IPS DF 4.7 (cell line): Measurements from ENCODE around the gene SMPDL3A.
"Not testable (repeated sequence)": the region's sequence is repeated elsewhere in the genome, so short reads cannot be mapped to it uniquely, and the experiment has no call there.

ENCODE experiments used
- DNase-seq: peaks from one replicate; pipeline ENCODE4 v3.0.0-alpha.2; 2013; ENCODE audit warnings: low spot score; ENCODE audit errors: extremely low read depth

The SMPDL3A gene, protein sequence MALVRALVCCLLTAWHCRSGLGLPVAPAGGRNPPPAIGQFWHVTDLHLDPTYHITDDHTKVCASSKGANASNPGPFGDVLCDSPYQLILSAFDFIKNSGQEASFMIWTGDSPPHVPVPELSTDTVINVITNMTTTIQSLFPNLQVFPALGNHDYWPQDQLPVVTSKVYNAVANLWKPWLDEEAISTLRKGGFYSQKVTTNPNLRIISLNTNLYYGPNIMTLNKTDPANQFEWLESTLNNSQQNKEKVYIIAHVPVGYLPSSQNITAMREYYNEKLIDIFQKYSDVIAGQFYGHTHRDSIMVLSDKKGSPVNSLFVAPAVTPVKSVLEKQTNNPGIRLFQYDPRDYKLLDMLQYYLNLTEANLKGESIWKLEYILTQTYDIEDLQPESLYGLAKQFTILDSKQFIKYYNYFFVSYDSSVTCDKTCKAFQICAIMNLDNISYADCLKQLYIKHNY

DNA sequence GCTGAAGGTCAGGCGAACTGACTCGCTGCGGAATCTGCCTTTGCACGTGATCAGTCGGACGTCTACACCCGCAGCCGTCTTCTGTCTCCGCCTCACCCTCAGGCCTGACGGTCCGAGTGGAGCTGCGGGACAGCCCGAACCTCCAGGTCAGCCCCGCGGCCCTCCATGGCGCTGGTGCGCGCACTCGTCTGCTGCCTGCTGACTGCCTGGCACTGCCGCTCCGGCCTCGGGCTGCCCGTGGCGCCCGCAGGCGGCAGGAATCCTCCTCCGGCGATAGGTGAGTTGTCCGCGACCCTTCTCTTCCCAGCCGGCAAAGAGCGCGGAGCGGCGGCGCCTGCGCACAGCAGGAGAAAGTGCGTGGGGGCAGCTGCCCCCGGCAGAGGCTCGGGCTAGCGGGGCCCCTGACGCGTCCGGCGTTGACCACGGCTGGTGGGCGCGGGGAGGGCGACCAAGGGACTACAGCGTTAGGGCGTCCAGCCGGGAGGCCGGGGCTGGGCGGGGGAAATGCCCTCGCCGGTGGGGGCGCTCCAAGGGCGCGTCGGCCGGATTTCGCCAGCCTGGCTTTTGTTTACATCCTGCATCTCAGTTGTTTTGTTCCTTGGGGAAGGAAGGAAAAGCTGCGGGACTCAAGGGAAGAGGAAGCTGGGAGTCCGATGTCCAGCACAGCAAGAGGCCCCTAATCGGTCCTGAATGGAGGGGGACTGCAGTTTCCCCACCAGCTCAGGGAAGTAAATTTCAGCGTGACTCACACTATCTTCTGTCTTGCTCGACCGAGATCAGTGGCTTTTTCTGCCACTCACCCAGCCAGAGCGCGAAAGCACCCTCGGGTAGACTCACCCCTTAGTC lies at the start of gene SMPDL3A:
TSS of gene SMPDL3A (plus strand) at position 77 of the 846 bp plus-strand sequence. CDS start at position 166, 89 bp downstream.
- no peak for DNase-seq

DNA sequence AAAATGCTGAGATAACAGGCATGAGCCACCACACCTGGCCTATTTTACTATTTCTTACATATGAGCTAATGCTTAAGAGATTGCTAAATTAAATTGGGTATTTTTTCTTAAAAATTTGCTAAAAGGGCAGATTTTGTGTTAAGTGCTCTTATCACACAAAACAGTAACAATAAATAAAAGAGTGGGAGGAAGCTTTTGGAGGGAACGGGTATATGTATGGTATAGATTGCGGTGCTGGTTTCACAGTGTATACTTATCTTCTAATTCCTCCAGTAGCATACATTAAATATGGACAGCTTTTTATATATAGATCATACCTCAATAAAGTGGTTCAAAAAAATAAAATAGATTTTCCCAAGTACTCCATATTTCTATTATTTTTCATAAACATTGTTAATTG lies 49.0 kb upstream of the SMPDL3A start:
- no peak for DNase-seq

DNA sequence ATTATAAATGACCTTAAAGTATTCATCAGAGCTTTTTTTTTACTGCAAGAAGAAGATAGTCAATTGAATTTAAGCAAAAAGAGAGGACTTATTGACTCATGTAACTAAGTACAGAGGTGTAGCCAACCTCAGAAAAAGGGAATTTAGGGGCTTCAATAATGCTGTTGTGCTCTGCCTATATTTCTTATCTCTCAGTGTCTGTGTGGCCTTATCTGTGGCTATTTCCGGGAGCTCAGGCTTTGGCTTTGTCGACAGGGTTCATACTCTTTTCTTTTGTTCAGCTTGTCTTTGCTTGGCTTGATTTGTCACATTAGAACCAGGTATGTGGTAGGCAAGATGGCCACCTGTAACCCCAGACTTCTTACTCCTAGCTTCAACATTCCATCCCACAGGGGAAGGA lies 48.1 kb upstream of the SMPDL3A start:
- DNase-seq = no peak

DNA sequence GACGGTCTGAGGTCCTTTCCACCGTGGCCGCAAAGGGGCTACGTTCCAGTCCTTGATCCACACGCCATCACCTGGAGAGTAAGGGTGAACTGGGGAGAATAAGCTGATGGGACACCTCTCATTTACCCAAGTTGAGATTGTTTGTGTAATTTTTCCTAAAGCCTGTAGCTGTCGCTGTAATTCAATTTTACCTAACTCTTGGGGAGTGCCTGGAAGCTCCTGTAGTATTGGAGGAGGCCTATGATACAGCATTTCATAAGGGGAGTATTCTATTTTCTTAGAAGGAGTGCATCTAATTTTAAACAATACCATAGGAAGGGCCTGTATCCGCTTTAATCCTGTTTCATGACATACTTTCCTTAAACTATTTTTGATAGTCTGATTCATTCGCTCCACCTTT lies 44.8 kb upstream of the SMPDL3A start:
- not testable (repeated sequence) for DNase-seq

DNA sequence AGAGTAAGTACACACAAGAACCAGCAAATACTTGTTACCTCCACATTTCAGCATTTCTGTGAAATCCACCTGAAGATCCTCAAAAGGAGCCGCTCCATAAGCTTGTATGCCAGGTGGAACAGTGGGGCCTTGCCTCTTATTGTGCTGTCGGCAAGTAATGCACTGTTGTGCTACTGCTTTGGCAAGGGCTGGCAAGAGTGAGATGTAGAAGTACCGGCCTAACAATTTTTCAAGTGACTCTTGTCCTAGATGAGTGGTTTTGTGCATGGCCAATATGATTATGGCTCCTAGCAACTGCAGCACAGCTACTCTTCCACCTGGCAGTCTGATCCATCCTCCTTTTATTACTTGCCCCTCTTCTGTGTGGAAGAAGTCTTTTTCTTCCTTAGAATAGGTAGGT lies 44.2 kb upstream of the SMPDL3A start:
- DNase-seq = not testable (repeated sequence)

DNA sequence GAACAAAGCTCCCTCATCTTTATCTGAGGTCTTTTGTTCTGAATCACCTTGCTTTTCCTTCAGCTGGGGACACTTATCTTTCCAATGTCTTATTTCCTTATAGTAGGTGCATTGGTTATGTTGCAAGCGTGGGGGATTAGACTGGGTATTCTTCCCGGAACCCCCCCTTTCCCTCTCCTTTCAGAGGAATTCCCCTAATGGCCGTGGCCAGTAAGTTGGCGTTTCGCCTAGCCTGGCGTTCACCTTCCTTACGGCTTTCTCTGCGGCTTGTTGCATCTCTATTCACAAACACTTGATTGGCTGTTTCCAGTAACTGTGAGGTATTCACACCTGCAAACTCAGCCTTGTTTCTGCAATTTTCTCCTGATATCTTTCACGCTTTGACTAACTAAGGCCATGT lies 42.4 kb upstream of the SMPDL3A start:
- DNase-seq = no peak

DNA sequence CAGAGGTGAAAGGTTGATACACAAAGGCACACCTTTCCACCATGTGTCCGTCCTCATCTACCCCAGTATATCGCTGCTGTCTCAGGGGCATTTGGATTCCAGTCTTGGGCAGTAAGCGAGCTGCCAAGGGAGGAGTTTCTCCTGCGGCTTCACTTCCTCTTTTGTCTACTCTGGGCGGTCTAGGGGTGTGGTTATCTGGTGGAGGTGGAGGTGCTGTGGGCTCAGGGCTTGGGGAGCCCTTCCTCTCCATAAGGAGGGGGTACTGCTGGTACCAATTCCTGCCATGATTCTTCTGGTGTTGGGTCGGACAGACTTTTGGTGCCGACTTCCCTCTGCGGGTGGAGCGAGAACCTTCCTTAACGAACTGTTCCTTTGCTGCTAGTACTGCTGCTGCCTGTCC lies 41.5 kb upstream of the SMPDL3A start:
- no peak for DNase-seq

DNA sequence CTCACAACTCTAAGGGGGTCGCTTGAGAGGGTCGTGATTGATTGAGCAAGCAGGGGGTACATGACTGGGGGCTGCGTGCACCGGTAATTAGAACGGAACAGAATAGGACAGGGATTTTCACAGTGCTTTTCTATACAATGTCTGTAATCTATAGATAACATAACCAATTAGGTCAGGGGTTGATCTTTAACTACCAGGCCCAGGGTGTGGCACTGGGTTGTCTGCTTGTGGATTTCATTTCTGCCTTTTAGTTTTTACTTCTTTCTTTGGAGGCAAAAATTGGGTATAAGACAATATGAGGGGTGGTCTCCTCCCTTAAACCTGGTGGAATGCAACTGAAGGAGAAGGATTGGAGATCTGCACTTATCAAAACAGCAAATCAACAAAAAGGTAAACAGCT lies 40.1 kb upstream of the SMPDL3A start:
- not testable (repeated sequence) for DNase-seq

DNA sequence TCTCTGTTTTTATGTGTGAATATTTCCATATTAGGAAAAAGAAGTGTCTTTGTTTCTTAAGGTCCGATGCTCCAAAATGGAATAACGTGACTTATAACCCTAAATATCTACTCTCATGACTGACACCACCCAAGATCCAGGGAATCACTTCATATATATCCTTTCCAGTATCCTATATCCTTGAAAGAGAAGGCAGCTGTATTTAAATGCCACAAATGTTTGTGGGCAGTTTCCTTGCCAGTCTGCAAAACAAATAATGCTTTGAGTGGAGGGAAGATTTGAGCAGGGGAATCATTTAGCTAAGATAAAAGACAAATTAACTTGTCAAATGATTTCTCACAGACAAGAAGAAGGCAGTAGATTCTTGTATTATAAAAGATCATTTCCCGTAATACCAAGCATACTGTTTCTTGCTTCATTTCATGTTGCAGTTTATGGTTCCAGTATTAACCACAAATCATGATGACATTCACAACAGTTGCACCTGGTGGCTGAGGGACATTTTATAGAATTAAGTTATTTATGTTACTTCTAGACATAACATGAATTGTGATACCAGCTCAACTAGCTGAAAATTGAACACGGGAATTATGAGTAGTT lies 39.5 kb upstream of the SMPDL3A start:
- no peak for DNase-seq

DNA sequence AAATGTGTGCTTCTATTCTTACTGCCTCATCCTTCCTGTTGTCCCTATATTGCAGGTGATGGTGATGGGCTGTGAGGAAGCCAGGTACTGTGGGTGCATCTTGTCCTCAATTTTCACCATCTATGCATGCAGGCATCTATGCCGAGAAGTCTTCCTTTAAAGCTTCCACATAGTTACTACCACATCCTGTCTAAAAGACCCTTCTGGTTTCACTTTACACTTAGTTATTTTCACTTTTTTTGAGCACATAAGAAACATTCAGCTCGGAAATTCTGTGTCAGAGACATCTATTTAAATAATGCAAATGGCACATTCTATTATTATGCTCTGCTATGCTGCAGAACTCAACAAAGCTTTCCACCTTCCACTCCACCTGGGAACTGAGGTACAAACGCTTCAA lies 37.7 kb upstream of the SMPDL3A start:
- DNase-seq = no peak

DNA sequence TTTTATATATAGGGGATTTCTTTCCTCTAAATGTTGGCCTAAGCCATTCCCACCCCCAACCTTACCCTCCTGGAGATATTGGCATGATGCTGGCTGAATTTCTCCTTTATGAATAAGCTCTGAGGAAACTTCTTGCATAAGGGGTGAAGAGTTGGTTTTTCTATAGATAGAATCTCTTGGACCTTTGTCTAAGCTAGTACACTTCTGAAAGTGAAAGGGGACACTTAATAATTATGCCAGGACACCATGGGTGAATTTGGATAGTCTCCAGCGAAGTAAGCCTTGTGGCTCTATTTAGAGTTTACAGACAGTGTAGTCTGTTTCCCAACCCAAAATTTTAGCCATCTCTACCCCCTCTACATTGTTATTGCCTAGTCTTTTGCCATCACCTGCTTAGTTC lies 36.6 kb upstream of the SMPDL3A start:
- no peak for DNase-seq

DNA sequence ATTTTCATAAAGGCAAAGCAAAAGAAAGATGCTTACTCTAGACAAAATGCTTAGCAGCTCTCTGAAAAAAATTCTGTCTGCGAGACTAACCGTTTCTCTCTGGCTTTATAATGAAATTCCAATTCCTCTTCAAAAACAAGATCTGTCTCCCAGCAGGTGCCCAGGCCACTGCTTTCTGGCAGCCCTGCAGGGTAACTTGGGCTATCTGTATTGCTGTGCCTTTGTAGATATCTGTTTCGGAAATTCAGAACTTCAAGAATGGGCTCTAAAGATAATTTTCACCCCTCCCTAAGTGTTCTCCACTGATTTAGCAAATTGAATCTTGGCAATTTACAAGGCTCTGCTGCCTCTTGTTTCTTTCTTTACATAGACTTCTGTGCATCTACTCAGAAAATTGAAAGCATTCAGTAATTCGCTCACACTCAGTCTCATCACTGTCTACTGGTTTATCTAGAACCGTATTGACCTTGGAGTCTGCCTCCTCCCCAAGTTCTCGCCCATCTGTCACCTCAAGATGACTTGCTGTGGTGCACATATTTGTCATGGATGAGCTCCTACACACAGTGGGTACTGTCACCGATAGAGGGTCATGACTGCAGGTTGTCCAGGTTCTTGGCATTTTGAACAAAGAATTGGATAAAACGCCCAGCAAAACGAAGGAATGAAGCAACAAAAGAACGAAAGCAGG lies 35.9 kb upstream of the SMPDL3A start:
- no peak for DNase-seq

DNA sequence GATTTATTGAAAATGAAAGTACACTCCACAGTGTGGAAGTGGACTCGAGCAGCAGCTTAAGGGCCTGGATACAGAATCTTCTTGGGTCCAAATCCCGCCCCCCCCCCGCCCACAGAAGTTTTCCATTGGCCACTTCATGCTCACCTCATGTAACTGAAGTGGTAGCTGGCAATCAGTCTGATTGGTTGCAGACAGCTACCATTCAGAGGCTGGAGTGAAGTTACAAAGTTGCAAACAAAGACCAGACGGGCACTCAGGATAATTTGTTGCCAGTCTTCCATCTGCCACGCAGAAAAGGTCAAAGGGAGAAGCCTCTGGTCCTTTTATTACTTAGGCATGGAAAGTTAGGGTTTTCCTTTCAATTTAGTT lies 35.4 kb upstream of the SMPDL3A start:
- DNase-seq = no peak

DNA sequence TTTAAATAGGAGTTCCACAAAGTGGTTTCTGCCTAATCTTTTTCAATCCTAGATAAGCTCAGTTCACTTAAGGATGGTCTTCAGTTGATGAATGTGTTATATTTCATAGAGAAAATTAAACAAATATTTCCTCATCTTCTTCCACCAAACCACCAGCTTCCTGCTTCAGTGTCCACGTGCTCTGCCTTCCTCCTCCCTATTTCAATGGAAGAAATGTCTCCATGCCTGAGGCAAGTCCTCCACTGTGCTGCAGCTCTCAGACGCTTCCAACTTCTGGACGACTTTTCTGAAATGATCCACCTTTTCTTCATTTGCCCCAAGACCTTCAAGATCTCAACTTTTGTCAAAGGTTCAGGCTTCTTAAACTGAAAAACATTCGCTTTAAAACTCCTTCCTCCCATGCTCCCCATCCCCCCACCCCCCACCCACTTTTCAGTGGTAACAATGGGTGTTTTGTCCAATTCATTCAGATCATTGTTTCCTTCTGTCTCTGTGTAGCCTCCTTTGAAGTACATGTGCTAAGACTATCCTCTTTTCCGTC lies 34.8 kb upstream of the SMPDL3A start:
- DNase-seq = no peak

DNA sequence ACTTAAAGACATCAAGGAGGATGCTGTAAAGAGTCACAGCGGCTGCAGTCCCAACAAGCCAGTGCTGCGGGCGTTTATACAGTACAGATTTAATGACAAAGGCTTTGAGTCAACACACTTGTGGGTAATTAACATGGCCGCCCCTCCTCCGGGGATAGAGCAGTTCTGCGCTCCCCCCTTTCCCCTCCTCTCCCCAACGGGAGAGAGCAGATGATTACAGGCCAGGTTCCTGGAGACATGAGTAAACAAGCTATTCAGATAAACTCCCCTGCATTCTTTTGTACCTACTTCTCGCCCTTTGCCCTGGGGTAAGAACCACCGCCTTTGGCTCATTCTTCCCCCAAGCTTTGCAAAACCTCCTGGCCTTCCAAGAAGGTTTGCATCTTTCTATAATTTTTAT lies 33.2 kb upstream of the SMPDL3A start:
- no peak for DNase-seq

DNA sequence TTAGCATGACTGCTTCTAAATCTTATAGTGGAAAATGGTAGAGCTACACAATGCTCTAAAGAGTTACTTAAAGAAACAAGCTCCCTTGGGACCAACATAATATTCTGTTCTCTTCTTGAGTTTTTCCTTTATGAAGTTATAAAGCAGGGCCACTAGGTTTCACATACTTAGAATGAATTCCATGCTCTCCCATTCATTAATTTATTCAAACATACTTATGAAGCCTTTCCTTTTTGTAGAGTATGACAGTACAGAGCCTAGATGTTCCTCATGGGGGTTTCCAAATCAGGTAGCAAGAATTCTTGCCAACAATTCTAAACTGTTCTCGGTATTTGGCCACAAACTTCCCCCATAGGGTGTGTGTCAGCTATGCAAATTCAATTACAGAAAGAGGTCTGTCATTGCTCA lies 30.1 kb upstream of the SMPDL3A start:
- no peak for DNase-seq

DNA sequence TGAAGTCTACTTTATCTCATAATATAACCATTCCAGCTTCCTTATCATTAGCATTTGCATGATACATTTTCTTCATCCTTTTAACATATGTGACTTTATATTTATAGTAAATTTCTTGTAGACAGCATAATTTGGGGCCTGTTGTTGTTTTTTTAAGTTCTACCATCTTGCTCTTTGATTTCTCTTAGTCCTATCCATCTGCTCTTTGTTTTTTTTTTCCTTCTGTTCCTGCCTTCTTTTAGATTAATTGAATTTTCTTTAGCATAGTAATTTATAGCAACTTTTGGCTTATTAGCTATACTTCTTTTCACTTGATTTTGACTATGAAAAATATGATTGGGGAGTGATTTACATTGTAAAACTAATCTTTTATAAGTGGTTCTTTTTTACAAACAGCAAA lies 28.7 kb upstream of the SMPDL3A start:
- no peak for DNase-seq

DNA sequence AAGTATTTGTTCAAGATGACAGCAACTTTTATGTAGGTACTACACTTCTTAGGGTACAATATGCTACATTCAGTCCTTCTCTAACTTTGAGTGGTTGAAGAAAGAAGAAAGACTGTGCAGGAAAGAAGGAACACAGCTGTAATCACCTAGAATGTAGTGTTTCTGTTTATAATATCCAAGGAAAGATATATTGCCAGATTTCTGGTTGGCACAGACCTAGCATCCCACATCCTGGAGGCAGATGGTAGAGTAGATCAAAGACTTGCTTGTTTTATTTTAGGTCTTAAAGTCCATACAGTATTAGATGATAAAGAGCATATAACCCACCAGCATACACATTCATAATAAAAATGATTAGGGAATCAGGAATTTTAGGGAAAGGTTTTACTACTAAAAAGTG lies 22.8 kb upstream of the SMPDL3A start:
- DNase-seq = no peak

DNA sequence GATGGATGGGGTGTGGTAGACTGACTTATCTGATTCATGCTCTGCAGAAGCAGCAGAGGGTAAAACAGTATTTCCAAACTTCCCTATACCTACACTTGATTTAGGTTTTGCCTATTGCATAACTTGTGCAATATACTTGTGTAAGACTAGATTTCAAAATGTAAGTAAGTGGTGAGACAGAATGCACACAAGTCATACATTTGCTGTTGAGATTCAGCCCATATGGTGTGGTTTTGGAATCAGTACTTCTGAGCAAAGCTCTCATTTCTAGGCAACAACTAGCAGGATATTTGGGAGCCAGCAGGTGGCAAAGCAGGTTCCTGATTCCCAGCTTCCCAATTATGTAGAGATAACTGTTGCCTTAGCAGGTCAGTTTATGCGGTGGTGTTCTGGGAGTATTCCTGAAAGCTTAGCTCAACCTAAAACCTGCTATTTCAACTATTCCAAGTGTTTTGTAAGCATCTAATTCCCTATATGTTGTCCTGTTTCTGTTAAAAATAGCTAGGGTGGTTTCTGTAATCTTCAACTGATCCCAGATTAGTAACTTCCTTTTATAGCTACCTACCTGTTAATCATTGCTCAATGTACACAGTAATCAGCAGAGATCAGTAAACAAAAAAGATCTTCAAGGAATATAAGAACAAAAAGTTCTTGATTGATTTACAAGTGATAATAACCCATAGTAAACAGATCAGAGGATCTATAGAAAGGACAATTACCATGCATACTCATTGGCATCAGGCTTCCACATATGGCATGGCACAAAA lies 18.0 kb upstream of the SMPDL3A start:
- DNase-seq = no peak

DNA sequence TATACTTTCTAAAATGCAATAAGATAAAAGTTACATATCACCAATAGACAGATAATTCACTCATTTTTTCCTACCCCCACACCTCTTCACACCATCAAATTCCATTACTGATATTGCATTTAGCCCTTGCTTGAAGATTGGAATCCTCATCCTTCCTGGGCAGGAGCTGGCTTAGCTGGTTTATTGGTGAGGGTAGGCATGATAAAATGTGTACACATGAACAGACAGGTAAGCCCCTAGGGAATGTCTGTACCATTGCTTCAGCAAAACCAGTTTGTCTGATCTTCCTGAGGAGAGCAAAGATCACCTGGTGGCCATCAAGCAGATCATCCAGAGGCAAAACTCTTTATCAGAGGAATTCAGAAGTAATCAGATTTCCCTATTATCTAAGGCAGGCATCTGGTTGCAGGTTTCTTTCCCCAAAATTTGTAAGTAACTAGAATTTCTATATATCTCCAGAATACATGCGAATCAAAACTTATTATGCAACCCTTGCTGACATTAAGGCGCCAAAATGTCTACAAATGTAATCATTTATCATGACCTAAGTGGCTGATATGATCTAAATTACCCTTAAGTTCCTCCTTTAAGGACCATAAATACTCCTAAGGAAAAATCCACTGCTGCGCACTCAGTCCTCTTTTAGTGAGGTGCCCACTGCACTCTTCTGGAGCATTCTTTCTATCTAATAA lies 16.2 kb upstream of the SMPDL3A start:
- DNase-seq = no peak
